ENCODE measurements around the gene DOK7.

Gene DOK7

GRCh38 chr4:3493720-3494461 is 30.8 kb downstream of the DOK7 start:
- H3K79me2 ChIP-seq (ENCODE audit: control insufficient read depth, insufficient read depth, low read length, poor library complexity): no peaks in the 10 kb centered on the region
- no peak overlapping the region for H4K91ac ChIP-seq (ENCODE audit: low read depth, low read length)
- H2AK5ac ChIP-seq (ENCODE audit: low read length): no peak overlapping the region
- H3K4me2 ChIP-seq (ENCODE audit: low read length): no peak overlapping the region
- no peak overlapping the region for H2BK120ac ChIP-seq (ENCODE audit: insufficient read depth, low read length, poor library complexity)
- no peak overlapping the region for H3K23ac ChIP-seq (ENCODE audit: low read length)
- no CpG with 5 or more reads among the region's 20 CpGs for WGBS (ENCODE audit: extremely low coverage, insufficient coverage, insufficient read length)
- H3K4me1 ChIP-seq (ENCODE audit: control insufficient read depth in 1 of 2, insufficient read depth in 2 of 2, low read length in 2 of 2): no peaks in the 10 kb centered on the region
- DNase-seq: no peak
- H3K4me3 ChIP-seq (ENCODE audit: low read depth, low read length): no peak overlapping the region
- no peak overlapping the region for H3K4ac ChIP-seq (ENCODE audit: low read depth, low read length)
- H3K9ac ChIP-seq (ENCODE audit: low read length): no peak overlapping the region
- no peak overlapping the region for H3K14ac ChIP-seq (ENCODE audit: low read length)
- no peak overlapping the region for H4K12ac ChIP-seq (ENCODE audit: low read depth, low read length)
- H3K36me3 ChIP-seq (ENCODE audit: control insufficient read depth in 1 of 2, insufficient read depth in 2 of 2, low read length in 2 of 2): peaks cover 0 to 2% of the 10 kb centered on the region in 2 experiments
- H3K27ac ChIP-seq (ENCODE audit: low read depth, low read length): no peak overlapping the region
- H3K79me1 ChIP-seq (ENCODE audit: low read length): no peaks in the 10 kb centered on the region
- no peak overlapping the region for H2BK12ac ChIP-seq (ENCODE audit: low read length)
- H3K27me3 ChIP-seq (ENCODE audit: insufficient read depth, low read length): no peaks in the 10 kb centered on the region
- no peaks in the 10 kb centered on the region for H3K9me3 ChIP-seq (ENCODE audit: insufficient read depth, low read depth, low read length)
- H4K8ac ChIP-seq (ENCODE audit: low read depth, low read length): no peak overlapping the region
- H2BK5ac ChIP-seq (ENCODE audit: low read depth, low read length, poor library complexity): no peak overlapping the region
- no peak overlapping the region for H2AFZ ChIP-seq (ENCODE audit: insufficient read depth, low read length, poor library complexity)
- no peak overlapping the region for H3K18ac ChIP-seq (ENCODE audit: low read length)

- Histone ChIP-seq H4K12ac (ENCODE audit: low read depth, low read length) (no peak overlapping the region), H3K9me3 (ENCODE audit: insufficient read depth, low read depth, low read length) (no peaks in the 10 kb centered on the region), H2BK5ac (ENCODE audit: low read depth, low read length, poor library complexity) (no peak overlapping the region), H3K9ac (ENCODE audit: low read length) (no peak overlapping the region), H3K27ac (ENCODE audit: low read depth, low read length) (no peak overlapping the region), H3K4ac (ENCODE audit: low read depth, low read length) (no peak overlapping the region), H2BK12ac (ENCODE audit: low read length) (no peak overlapping the region), H3K36me3 (ENCODE audit: control insufficient read depth in 1 of 2, insufficient read depth in 2 of 2, low read length in 2 of 2) (peaks cover 0 to 2% of the 10 kb centered on the region in 2 experiments), H3K4me3 (ENCODE audit: low read depth, low read length) (no peak overlapping the region), H2BK120ac (ENCODE audit: insufficient read depth, low read length, poor library complexity) (no peak overlapping the region), H3K27me3 (ENCODE audit: insufficient read depth, low read length) (no peaks in the 10 kb centered on the region), H2AFZ (ENCODE audit: insufficient read depth, low read length, poor library complexity) (no peak overlapping the region), H3K14ac (ENCODE audit: low read length) (no peak overlapping the region), H2AK5ac (ENCODE audit: low read length) (no peak overlapping the region), H3K23ac (ENCODE audit: low read length) (no peak overlapping the region), H3K4me1 (ENCODE audit: control insufficient read depth in 1 of 2, insufficient read depth in 2 of 2, low read length in 2 of 2) (no peaks in the 10 kb centered on the region), H4K91ac (ENCODE audit: low read depth, low read length) (no peak overlapping the region), H4K8ac (ENCODE audit: low read depth, low read length) (no peak overlapping the region), H3K18ac (ENCODE audit: low read length) (no peak overlapping the region), H3K79me2 (ENCODE audit: control insufficient read depth, insufficient read depth, low read length, poor library complexity) (no peaks in the 10 kb centered on the region), H3K4me2 (ENCODE audit: low read length) (no peak overlapping the region), H3K79me1 (ENCODE audit: low read length) (no peaks in the 10 kb centered on the region)
- DNase-seq: no peak
- no CpG with 5 or more reads among the region's 15 CpGs for WGBS (ENCODE audit: extremely low coverage, insufficient coverage, insufficient read length)
Observed at GRCh38 chr4:3494462-3494871, 31.4 kb downstream of the DOK7 start.

GRCh38 chr4:3495204-3495975 is 32.3 kb downstream of the DOK7 start:
- H3K9ac ChIP-seq (ENCODE audit: low read length): no peak overlapping the region
- no peak for DNase-seq

GRCh38 chr4:3496021-3496420 is 32.9 kb downstream of the DOK7 start:
- H3K27ac ChIP-seq (ENCODE audit: low read depth, low read length): no peak overlapping the region
- H4K91ac ChIP-seq (ENCODE audit: low read depth, low read length): no peak overlapping the region
- no peak overlapping the region for H2AFZ ChIP-seq (ENCODE audit: insufficient read depth, low read length, poor library complexity)
- no peak overlapping the region for H3K9ac ChIP-seq (ENCODE audit: low read length)
- peaks cover 1 to 4% of the 10 kb centered on the region in 2 experiments for H3K36me3 ChIP-seq (ENCODE audit: control insufficient read depth in 1 of 2, insufficient read depth in 2 of 2, low read length in 2 of 2)
- no peak for DNase-seq
- no peak overlapping the region for H2BK12ac ChIP-seq (ENCODE audit: low read length)
- no peak overlapping the region for H2AK5ac ChIP-seq (ENCODE audit: low read length)
- H3K14ac ChIP-seq (ENCODE audit: low read length): no peak overlapping the region
- no peak overlapping the region for H4K12ac ChIP-seq (ENCODE audit: low read depth, low read length)
- H4K8ac ChIP-seq (ENCODE audit: low read depth, low read length): no peak overlapping the region
- no peak overlapping the region for H3K18ac ChIP-seq (ENCODE audit: low read length)
- H3K27me3 ChIP-seq (ENCODE audit: insufficient read depth, low read length): no peaks in the 10 kb centered on the region
- no peak overlapping the region for H3K4me2 ChIP-seq (ENCODE audit: low read length)
- H2BK120ac ChIP-seq (ENCODE audit: insufficient read depth, low read length, poor library complexity): no peak overlapping the region
- H3K4me1 ChIP-seq (ENCODE audit: control insufficient read depth in 1 of 2, insufficient read depth in 2 of 2, low read length in 2 of 2): no peaks in the 10 kb centered on the region
- no CpG with 5 or more reads among the region's 14 CpGs for WGBS (ENCODE audit: extremely low coverage, insufficient coverage, insufficient read length)
- H3K4ac ChIP-seq (ENCODE audit: low read depth, low read length): no peak overlapping the region
- no peak overlapping the region for H3K23ac ChIP-seq (ENCODE audit: low read length)
- no peaks in the 10 kb centered on the region for H3K9me3 ChIP-seq (ENCODE audit: insufficient read depth, low read depth, low read length)
- no peaks in the 10 kb centered on the region for H3K79me1 ChIP-seq (ENCODE audit: low read length)
- H2BK5ac ChIP-seq (ENCODE audit: low read depth, low read length, poor library complexity): no peak overlapping the region
- no peaks in the 10 kb centered on the region for H3K79me2 ChIP-seq (ENCODE audit: control insufficient read depth, insufficient read depth, low read length, poor library complexity)
- H3K4me3 ChIP-seq (ENCODE audit: low read depth, low read length): no peak overlapping the region

More at GRCh38 chr4:3495204-3495975, 32.3 kb downstream of the DOK7 start:
- Histone ChIP-seq H2AK5ac (ENCODE audit: low read length) (no peak overlapping the region), H4K91ac (ENCODE audit: low read depth, low read length) (no peak overlapping the region), H3K27me3 (ENCODE audit: insufficient read depth, low read length) (no peaks in the 10 kb centered on the region), H3K4me1 (ENCODE audit: control insufficient read depth in 1 of 2, insufficient read depth in 2 of 2, low read length in 2 of 2) (no peaks in the 10 kb centered on the region), H2BK120ac (ENCODE audit: insufficient read depth, low read length, poor library complexity) (no peak overlapping the region), H3K23ac (ENCODE audit: low read length) (no peak overlapping the region), H3K27ac (ENCODE audit: low read depth, low read length) (no peak overlapping the region), H2AFZ (ENCODE audit: insufficient read depth, low read length, poor library complexity) (no peak overlapping the region), H3K14ac (ENCODE audit: low read length) (no peak overlapping the region), H2BK5ac (ENCODE audit: low read depth, low read length, poor library complexity) (no peak overlapping the region), H3K4ac (ENCODE audit: low read depth, low read length) (no peak overlapping the region), H3K18ac (ENCODE audit: low read length) (no peak overlapping the region), H3K4me3 (ENCODE audit: low read depth, low read length) (no peak overlapping the region), H3K79me2 (ENCODE audit: control insufficient read depth, insufficient read depth, low read length, poor library complexity) (no peaks in the 10 kb centered on the region), H3K79me1 (ENCODE audit: low read length) (no peaks in the 10 kb centered on the region), H4K12ac (ENCODE audit: low read depth, low read length) (no peak overlapping the region), H3K9me3 (ENCODE audit: insufficient read depth, low read depth, low read length) (no peaks in the 10 kb centered on the region), H3K4me2 (ENCODE audit: low read length) (no peak overlapping the region), H2BK12ac (ENCODE audit: low read length) (no peak overlapping the region), H4K8ac (ENCODE audit: low read depth, low read length) (no peak overlapping the region), H3K36me3 (ENCODE audit: control insufficient read depth in 1 of 2, insufficient read depth in 2 of 2, low read length in 2 of 2) (peaks cover 0 to 2% of the 10 kb centered on the region in 2 experiments)
- WGBS (ENCODE audit: extremely low coverage, insufficient coverage, insufficient read length): no CpG with 5 or more reads among the region's 28 CpGs
